GM18951 (cell line): Measurements from ENCODE around the gene NDUFAF8.

ENCODE experiments used
- POLR2A ChIP-seq: IDR thresholded peaks from 4 replicates; pipeline ENCODE4 v1.6.1; 2011; ENCODE audit warnings: mild to moderate bottlenecking; ENCODE audit not compliant: insufficient read length, insufficient read depth; ENCODE audit errors: extremely low read depth
- in situ Hi-C: fragments of 300-500 bp; cut with MboI; formaldehyde crosslinking; loops from one replicate; pipeline ENCODE4 v1.12.0; 2022; ENCODE audit warnings: low sequenced_read_pairs, mixed read lengths, inconsistent platforms; ENCODE audit not compliant: unreplicated experiment

Gene NDUFAF8

DNA sequence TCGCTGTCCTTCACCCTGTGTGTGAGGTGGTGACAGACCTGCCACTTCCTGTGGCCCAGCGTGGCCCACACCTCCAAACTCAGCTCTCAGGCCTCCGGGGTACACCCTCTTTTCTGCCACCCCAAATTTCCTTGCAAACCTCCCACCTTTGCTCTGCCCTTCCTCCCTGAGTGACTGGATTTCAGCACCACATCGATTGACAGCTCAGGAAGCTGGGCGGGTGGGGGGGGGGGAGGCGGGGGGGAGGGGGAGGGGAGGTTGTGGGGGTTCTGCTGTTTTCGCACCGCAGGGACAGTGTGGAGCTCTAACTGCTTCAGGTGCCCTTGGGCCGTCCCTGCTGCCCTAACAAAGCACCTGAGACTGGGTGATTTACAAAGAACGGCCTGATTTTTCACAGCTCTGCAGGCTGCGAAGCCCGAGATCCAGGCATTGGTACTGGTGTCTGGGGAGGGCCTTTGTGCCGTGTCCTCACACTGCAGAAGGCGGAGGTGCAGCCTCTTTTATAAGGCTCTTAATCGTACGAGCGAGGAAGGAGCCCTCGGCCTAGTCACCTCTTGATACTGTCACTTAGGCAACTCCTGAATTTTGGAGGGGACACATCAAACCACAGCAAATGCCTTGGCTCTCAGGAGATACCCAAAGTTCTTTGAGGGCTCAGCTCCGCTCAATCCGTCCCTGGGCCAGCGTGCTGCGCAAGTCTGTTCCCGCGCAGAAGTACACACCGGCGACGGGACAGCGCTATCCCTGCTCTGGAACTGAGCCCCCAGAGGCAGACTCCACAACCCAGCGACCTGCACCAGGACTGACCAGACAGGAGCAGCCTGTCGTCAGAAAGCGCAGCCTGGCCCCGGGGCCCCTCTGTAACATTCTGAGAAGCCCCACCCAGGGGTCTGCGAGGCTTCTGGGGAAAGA lies 3.6 kb downstream of the NDUFAF8 start:
- in situ Hi-C loops: no loop called here
- no peak for TF ChIP-seq POLR2A

DNA sequence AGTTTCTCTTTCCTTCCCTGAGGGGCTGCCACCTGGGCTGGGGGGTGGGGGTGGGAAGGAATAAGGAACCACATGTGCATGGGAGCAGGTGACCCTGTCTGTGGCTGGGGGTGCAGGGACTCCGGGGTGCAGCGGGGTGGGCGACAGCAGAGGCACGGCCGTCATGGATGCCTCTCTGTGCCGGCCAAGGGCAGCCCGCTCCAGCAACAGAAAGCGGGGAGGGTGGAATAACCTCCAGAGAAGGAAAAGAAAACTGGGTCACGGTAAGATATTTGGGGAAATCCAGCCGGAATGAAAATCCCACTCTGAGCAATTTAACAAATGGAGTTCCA lies 4.2 kb downstream of the NDUFAF8 start:
- no peak for TF ChIP-seq POLR2A
- in situ Hi-C loops: no loop called here

DNA sequence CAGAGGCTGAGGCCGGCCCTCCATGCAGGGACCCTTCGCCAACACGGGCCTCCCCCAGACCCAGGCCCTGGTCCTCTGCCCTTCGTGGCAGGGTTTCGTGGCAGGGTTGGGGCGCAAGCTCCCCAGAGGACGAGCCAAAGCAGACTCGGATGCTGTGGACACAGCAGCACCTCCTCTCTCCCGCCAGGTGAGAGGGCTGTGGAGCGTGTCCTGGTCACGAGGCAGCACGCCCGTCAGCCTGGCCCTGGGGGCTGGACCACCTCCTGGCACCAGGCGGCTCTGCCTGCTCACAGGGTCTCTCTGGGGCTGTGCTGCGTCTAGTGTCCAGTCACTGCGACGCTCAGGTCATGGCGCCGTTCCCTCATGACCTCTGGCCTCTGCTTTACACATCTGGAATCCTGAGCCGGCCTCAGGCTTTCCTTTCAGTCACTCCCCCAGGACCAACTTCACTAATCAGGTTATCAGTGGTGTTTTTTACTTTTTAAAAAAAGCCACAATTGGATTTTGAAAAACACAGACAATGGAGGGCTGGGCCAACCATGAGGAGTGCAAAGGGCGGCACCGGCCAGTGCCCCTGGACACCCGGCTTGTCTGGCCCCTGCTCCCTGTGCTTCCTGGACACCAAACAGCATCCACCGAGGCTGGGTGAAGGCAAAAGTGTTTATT lies 5.4 kb downstream of the NDUFAF8 start:
- in situ Hi-C loops: no loop called here
- peak; percentile 30 for TF ChIP-seq POLR2A

DNA sequence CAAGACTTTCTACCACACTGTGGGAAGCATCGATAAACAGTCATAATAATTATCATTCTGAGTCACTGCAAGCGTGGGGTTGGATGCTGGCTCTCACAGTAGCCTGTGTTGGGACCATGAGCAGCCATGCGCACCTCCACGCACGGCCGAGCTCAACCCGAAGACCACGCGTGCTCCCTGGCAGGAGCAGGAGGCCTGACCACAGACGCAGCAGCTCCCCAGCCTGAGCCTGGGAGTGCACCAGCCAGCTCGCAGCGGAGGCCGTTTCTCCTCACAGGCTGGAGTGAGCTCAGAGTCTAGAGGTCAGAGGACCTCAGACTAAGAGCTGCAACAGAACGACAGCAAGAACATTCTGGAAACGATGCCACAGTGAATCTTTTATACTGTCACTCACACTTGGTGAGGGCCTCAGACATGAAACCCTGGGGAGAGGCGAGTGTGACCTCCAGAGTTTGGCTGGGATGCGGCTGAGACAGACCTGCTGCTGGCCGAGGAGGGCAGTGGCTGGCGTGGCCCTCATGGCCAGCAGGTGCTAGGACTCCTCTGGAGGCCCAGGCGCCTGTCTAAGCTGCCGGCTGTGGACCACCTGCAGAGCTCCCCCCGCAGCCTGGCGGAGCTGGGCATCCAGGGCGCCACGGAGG lies 6.0 kb downstream of the NDUFAF8 start:
- no peak for TF ChIP-seq POLR2A
- in situ Hi-C loops: no loop called here

DNA sequence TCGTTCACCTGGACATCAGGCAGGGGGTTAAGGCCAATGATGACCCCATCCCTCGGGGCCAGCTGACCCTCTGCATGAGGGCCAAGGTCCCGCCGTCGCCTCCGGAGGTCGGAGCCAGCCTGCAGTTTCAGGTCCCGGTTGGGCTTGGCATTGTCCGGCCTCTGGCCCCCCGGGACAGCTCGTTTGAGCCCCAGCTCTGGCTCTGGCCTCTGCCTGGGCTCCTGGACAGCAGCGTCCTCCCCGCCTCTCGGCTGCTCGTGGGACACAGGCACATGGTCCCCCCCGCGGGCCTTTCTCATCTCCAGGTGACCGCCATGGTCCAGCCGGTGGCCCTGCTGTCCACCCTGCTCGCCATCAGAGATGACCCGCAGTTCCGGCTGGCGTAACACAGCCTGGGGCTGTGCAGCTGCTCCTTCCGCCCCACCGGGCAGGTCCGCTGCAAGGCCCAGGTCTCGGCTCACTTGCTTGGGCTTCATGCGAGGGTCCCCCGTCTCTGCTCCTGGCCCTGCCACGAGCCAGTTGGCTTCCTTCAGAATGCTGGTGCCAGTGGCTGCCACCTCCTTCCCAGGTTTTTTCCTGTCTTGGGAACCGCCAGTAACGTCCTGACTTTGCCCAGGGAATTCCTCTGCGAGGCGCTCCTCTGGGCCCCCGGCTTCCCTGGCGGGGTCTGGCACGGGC lies 6.7 kb downstream of the NDUFAF8 start:
- in situ Hi-C loops: no loop called here
- no peak for TF ChIP-seq POLR2A

DNA sequence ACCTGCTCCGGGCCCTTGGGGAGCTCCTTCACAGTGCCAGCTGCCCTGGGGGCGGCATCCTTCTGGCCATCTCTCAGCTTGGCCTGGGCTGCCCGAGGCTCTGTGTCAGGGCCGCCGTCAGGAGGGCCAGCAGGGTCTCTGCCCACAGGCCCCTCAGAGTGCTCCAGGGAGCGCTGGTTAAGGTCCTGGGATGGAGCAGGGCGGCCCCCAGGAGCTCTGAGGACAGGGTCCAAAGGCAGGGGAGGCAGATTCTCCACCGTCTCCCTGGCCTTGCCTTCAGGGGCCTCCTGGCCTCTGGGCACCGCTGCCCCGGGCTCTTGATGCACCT lies 7.2 kb downstream of the NDUFAF8 start:
- in situ Hi-C loops: no loop called here
- TF ChIP-seq POLR2A: no peak

DNA sequence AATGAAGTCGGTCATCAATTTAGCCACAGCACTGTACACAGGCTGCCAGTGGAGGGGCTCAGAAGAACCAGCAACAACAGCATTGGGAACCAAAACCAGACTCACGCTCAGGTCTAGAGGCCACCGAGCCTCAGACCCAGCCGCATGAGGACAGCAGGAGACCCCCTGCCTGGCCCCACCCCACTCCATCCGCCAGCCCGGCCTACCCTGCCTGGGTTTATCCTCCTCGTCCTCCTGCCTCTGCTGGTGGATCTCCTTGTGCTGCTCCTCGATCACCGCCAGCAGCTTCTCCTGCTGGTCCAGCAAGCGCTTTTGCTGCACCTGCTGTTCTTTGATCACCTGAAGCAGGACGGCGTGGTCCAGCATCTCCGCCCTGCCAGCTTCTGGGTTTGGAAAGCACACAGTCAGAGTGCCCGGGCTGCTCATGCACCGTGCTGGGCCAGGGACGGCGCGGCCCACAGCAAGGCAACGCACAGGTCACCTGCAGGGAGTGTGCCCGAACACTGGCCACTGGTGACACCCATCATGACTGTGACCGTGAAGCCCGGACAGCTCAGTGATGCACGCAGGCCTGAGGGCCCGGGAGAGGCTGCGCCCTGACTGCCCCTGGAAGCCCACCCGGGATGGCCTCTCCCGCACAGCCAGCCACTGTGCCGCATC lies 7.7 kb downstream of the NDUFAF8 start:
- no peak for TF ChIP-seq POLR2A

DNA sequence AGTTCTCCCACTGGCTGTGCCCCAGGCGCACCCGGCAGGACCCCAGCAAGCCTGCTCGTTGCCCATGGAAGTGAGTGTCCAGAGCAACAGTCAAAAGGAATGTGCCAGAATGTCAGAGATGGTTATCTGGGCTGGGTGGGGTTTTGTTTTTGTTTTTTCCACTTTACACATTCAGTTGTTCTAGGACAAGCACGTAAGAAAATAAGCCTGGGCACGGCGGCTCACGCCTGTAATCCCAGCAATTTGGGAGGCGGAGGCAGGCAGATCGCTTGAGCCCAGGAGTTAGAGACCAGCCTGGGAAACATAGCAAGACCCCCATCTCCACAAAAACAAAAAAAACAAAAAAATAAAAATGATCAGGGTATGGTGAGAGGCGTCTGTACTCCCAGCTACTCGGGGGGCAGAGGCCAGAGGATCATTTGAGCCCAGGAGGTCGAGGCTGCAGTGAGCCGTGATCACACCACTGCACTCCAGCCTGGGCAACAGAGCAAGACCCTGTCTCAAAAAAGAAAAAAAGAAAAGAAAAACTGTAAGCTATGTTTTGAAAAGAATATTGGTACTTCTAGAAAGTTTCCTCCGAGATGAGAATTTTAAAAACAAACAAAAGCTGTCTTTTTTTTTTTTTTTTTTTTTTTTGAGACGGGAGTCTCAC lies 8.3 kb downstream of the NDUFAF8 start:
- in situ Hi-C loops: no loop called here

More for the DNA sequence above, 7.7 kb downstream of the NDUFAF8 start:
- in situ Hi-C loops: no loop called here

DNA sequence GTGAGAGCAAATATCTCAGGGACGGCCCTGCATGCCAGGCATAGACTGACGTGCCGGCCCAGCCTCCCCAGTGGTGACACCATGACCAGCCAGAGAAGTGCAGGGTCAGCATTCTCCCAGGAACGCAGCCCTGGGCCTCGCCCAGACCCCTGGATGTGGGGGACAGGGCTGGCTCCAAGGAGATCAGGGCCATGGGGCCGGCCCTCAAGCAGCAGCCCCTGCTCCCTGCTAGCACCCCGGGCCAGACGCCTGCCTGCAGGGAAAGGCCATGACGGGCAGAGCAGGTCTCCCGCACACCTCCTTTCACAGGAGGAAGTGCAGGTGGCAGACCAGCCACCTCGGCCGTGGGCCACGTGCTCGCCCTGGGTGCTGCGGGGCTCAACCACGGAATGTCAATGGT lies 9.5 kb downstream of the NDUFAF8 start:
- no peak for TF ChIP-seq POLR2A
- in situ Hi-C loops: no loop called here

More for the DNA sequence above, 8.3 kb downstream of the NDUFAF8 start:
- no peak for TF ChIP-seq POLR2A

DNA sequence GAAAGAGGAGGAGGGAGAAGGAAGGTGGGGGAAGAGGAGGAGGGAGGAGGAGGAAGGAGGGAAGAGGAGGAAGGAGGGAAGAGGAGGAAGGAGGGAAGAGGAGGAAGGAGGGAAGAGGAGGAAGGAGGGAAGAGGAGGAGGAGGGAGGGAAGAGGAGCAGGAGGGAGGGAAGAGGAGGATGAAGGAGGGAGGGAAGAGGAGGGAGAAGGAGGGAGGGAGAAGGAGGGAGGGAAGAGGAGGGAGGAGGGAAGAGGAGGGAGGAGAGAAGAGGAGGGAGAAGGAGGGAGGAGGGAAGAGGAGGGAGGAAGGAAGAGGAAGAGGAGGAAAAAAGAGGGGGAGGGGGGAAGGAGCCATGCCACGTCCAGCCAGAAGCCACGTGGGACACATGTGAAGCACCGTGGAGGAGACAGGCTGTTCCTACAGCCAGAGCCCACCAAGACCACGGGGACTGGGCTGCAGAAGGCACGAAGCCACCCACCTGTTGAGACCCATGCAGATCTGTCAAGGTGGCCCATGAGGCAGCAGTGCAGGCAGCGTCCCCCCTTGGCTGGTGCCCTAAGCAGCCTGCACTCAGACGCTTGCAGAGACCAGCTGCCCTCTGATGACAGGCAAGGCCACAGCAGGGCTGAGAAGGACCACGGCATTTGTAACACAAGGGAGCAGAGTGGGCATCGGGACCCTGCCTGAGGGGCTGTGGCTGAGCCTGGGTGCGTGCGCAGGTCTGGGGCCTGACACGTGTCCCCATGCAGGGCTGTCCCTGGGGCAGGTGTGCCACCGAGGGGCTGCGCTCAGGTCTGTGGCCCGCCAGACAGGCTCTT lies 10.3 kb downstream of the NDUFAF8 start:
- no peak for TF ChIP-seq POLR2A
- in situ Hi-C loops: no loop called here

DNA sequence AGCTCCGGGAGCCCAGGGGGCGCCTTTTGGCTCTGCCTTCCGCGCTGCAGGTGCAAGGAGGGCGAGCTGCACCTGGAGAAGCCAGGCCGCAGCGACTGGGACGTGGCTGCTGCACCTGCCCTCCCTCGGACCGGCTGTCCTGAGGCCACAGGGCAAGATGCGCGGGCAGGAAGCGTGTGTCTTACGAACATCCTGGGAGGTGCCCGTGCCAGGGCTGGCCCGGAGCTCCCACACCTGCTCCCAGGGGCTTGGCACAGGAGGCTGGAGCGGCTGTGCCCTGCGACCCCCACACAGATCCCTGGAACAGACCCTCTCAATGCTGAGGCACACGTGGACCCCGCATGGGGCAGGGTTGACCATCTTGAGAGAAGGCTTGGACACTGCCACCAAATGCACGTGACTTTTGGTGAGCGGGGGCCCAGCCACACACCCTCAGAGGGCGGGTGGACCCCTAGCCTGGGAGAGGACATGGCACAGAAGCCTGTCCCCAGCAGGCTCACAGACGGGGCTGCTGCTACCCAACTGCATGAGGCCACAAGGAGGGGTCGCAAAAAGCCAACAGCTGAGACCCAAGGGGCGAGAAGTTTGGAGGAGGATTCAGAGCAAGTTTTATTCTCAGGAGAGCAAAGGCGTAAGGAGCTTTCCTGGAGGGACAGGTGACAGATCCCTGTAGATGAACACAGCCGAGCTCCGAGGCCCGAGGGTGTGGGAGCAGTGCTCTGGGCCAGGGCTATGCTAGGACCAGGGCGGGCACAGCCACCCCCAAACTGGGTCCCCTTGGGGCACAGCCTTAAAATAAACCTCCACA lies 11.4 kb downstream of the NDUFAF8 start:
- TF ChIP-seq POLR2A: no peak
- in situ Hi-C loops: no loop called here
